RWPE1 (cell line): ENCODE results near the gene DNHD1.

Source experiments
- CTCF ChIA-PET: fragments of 350-600 bp; sonication (Branson Sonifier 250); formaldehyde crosslinking; extraction: SDS; loops from one replicate; lab custom pipeline; 2021; lab: Yijun Ruan, JAX
- POLR2A ChIA-PET: fragments of 400-600 bp; formaldehyde crosslinking; extraction: SDS; loops from one replicate; lab custom pipeline; 2020; ENCODE audit warnings: antibody characterized with exemption; ENCODE audit not compliant: low non-redundant PET; lab: Yijun Ruan, JAX
- DNase-seq: peaks from one replicate; pipeline ENCODE4 v3.0.0; 2012; ENCODE audit warnings: low spot score
- H3K27ac ChIP-seq: fragments of 450-650 bp; 2 replicates; pipeline ENCODE4 v1.5.1; 2017
- CTCF ChIP-seq: fragments of 450-650 bp; conservative IDR thresholded peaks from 2 replicates; pipeline ENCODE4 v1.5.1; 2017; ENCODE audit warnings: low read depth, mild to moderate bottlenecking

The DNHD1 gene

GRCh38 chr11:6569706-6570105 lies 72.6 kb downstream of the DNHD1 start:
- CTCF ChIA-PET, result no interaction called here
- no peak for DNase-seq
- H3K27ac ChIP-seq, result no peak overlapping the region
- POLR2A ChIA-PET, result no interaction called here
- TF ChIP-seq CTCF, result no peak

GRCh38 chr11:6570691-6571427 lies 73.8 kb downstream of the DNHD1 start:
- no peak for TF ChIP-seq CTCF
- CTCF ChIA-PET, result no interaction called here
- POLR2A ChIA-PET, result no interaction called here
- no peak for DNase-seq
- H3K27ac ChIP-seq, result no peak overlapping the region

- CTCF ChIA-PET, result no interaction called here
- H3K27ac ChIP-seq, result no peak overlapping the region
- no peak for DNase-seq
- POLR2A ChIA-PET, result no interaction called here
- TF ChIP-seq CTCF, result no peak
Observed at GRCh38 chr11:6571434-6572008, 74.4 kb downstream of the DNHD1 start.

DNA sequence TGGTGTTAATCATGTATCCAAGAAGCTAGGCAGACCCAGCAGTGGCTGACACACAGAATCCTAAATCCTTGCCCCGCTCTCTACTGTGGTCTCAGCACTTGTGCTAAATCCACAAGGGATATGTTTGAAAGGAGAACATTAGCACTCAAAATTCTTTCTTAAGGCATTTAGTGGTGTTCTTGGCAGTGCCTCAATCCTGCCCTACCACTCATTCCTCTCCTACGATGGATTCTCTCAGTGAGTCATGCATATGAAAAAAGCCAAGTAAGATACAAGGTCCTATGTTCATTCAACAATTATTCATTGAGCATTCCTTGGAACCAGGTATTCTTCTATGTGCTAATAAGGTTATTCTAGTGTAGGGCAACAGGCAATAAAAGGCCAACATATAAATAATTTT lies 75.1 kb downstream of the DNHD1 start:
- no peak for TF ChIP-seq CTCF
- CTCF ChIA-PET, result no interaction called here
- POLR2A ChIA-PET, result no interaction called here
- no peak for DNase-seq
- H3K27ac ChIP-seq, result no peak overlapping the region

- CTCF ChIA-PET, result interaction anchor here (1.3 kb wide), 1 partner anchor 44 kb away, joined by 3 read pairs; no protein-coding TSS in a partner anchor
- H3K27ac ChIP-seq, result no peak overlapping the region
- POLR2A ChIA-PET, result no interaction called here
- no peak for DNase-seq
- TF ChIP-seq CTCF, result no peak
Observed at GRCh38 chr11:6574816-6575715, 78.0 kb downstream of the DNHD1 start.
